Measurements from ENCODE around the gene ZNF341. TPM values are rescaled to one million over a fixed set of nuclear protein-coding genes. Genes with fewer than 3 reads are reported as not detected.
A peak's percentile ranks its signal among the peaks of the same experiment; 100 is the strongest.

The ZNF341 gene
- total RNA-seq, 1 donor from 2014 or later = 1.8 TPM

GRCh38 chr20:33767777-33768138 is 36.0 kb downstream of the ZNF341 start:
- Histone ChIP-seq H3K27me3 (ENCODE audit: low read depth) (no peaks in the 10 kb centered on the region), H3K27ac (replicated peaks) (no peak overlapping the region), H3K9me3 (replicated peaks) (no peaks in the 10 kb centered on the region), H3K4me3 (no peak overlapping the region), H3K4me1 (no peaks in the 10 kb centered on the region), H3K36me3 (peaks cover 37% of the 10 kb centered on the region)
- DNase-seq = no peak
- intact Hi-C loops (cut with micrococcal nuclease) = no loop called here
- no peak for TF ChIP-seq CTCF (IDR thresholded peaks at IDR 0.05; ENCODE audit: borderline replicate concordance)

GRCh38 chr20:33769043-33769442 is 37.2 kb downstream of the ZNF341 start:
- H3K9me3 ChIP-seq (replicated peaks) = no peaks in the 10 kb centered on the region
- no peak for TF ChIP-seq CTCF (IDR thresholded peaks at IDR 0.05; ENCODE audit: borderline replicate concordance)
- H3K4me1 ChIP-seq = peaks cover 4% of the 10 kb centered on the region
- intact Hi-C loops (cut with micrococcal nuclease) = no loop called here
- no peak overlapping the region for H3K27ac ChIP-seq (replicated peaks)
- no peak overlapping the region for H3K4me3 ChIP-seq
- no peaks in the 10 kb centered on the region for H3K27me3 ChIP-seq (ENCODE audit: low read depth)
- no peak for DNase-seq
- peaks cover 37% of the 10 kb centered on the region for H3K36me3 ChIP-seq

- no peak for DNase-seq
- Histone ChIP-seq H3K9me3 (replicated peaks) (no peaks in the 10 kb centered on the region), H3K4me3 (no peak overlapping the region), H3K27me3 (ENCODE audit: low read depth) (no peaks in the 10 kb centered on the region), H3K36me3 (peaks cover 33% of the 10 kb centered on the region), H3K27ac (replicated peaks) (no peak overlapping the region), H3K4me1 (peaks cover 4% of the 10 kb centered on the region)
- peak; percentile 41 for TF ChIP-seq CTCF (IDR thresholded peaks at IDR 0.05; ENCODE audit: borderline replicate concordance)
- intact Hi-C loops (cut with micrococcal nuclease) = no loop called here
Observed at GRCh38 chr20:33770005-33770404, 38.2 kb downstream of the ZNF341 start.

GRCh38 chr20:33771938-33772337 is 40.1 kb downstream of the ZNF341 start:
- DNase-seq = no peak
- no peak overlapping the region for H3K27ac ChIP-seq (replicated peaks)
- no peak for TF ChIP-seq CTCF (IDR thresholded peaks at IDR 0.05; ENCODE audit: borderline replicate concordance)
- intact Hi-C loops (cut with micrococcal nuclease) = no loop called here
- H3K27me3 ChIP-seq (ENCODE audit: low read depth) = no peaks in the 10 kb centered on the region
- no peak overlapping the region for H3K4me3 ChIP-seq
- H3K4me1 ChIP-seq = peaks cover 4% of the 10 kb centered on the region
- no peaks in the 10 kb centered on the region for H3K9me3 ChIP-seq (replicated peaks)
- peaks cover 25% of the 10 kb centered on the region for H3K36me3 ChIP-seq

- no peak overlapping the region for H3K4me3 ChIP-seq
- H3K4me1 ChIP-seq = peaks cover 4% of the 10 kb centered on the region
- no peak overlapping the region for H3K27ac ChIP-seq (replicated peaks)
- DNase-seq = no peak
- no peaks in the 10 kb centered on the region for H3K9me3 ChIP-seq (replicated peaks)
- peaks cover 21% of the 10 kb centered on the region for H3K36me3 ChIP-seq
- TF ChIP-seq CTCF (IDR thresholded peaks at IDR 0.05; ENCODE audit: borderline replicate concordance) = no peak
- intact Hi-C loops (cut with micrococcal nuclease) = no loop called here
- H3K27me3 ChIP-seq (ENCODE audit: low read depth) = no peaks in the 10 kb centered on the region
Observed at GRCh38 chr20:33772439-33772838, 40.6 kb downstream of the ZNF341 start.
